OCI-LY1 (cell line): ENCODE results near the gene CCDC102A.

Experiments
- CTCF ChIP-seq: fragments of 200-600 bp; sonication (generic), shearing (Covaris generic); IDR thresholded peaks from 2 replicates; pipeline ENCODE4 v1.5.1; 2017; ENCODE audit warnings: mild to moderate bottlenecking, antibody characterized with exemption, low read length, moderate library complexity, mixed read lengths
- EZH2 ChIP-seq: fragments of 200-600 bp; sonication (generic), shearing (Covaris generic); IDR thresholded peaks from 2 replicates; pipeline ENCODE4 v1.8.0; 2017; ENCODE audit warnings: borderline replicate concordance, mixed run types, mild to moderate bottlenecking, antibody characterized with exemption, low read length, moderate library complexity, mixed read lengths

GRCh38 chr16:57527610-57528360 lies 8.6 kb downstream of the CCDC102A start:
- TF ChIP-seq EZH2 (no peak), CTCF (no peak)
